Activated CD4-positive, alpha-beta T cell treated with anti-CD3 and anti-CD28 coated beads, Interleukin-2, amount 50 U/mL, for 24 hours (primary cell): ENCODE results near the gene ZNF253.
"Not testable (repeated sequence)": the region's sequence is repeated elsewhere in the genome, so short reads cannot be mapped to it uniquely, and the experiment has no call there.

ENCODE experiments used
- DNase-seq, 2 donors: peaks; one replicate each; pipeline ENCODE4 v3.0.0-alpha.2; 2020; ENCODE audit warnings: low read depth in 1 of 2, low spot score in 1 of 2

The ZNF253 gene

GRCh38 chr19:19892055-19892941, 26.6 kb downstream of the ZNF253 start:
- DNase-seq = not testable (repeated sequence)

DNA sequence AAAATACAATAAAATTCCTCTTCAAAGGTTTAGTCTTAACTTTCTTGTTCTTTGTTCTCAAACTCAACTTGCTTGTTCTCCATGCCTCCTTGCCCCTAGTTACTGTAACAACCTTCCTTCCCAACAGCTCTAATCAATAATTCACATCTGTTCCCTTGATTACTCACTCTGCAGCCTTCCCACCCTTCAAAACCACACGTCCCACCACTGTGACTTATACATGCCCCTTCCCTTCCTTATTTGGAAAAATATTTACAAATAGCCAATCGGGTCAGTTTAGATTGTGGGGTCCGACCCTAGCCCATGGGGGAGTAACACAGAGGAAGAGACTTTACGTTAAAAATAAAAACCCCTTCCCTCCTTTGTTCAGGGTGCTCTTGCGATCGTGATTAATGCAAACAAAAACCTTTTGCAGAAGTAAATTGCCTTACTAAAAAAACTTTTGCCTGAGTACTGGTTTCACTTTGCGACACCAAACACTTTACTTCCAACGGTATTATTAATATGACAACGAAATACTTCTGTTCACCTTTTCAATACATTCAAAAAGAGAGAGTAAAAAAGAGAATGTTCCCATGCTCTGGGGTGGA, 34.6 kb downstream of the ZNF253 start:
- DNase-seq = peak in 1 of 2 donors; percentile 1

DNA sequence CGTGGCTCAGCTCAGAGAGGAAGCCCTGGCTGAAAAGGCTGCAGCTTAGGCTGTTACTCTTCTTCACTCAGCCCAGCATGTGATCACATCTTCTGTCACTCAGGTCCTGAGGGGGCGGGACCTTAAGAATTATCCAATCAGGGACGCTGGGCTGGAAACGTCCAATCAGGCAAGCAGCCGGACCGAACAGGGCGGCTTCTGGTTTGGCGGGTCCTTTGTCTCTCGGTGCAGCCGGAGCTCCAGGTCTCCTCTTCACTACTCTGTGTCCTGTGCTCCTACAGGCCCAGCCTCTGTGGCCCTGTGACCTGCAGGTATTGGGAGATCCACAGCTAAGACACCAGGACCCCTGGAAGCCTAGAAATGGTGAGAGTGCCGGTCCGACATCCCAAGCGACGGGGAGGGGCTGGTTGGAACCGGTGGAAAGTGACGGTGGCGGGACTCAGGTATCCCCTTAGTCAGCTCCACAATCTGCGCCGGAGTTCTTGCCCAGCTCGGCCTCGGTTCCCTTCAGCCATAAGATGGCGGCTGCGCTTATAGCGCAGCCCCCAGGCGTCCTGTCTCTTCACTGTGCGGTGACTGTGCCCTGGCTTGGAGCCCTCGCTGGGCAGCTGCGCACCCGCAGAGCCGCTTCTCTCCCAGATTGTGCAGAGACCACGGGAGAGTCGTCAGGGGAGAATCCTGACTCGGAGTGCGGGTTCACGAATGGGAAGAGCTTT, 35.2 kb downstream of the ZNF253 start, which contains the start of gene ZNF93:
Gene ZNF93, plus strand, starts transcription at position 218 of the 716 bp plus-strand sequence. Its CDS starts 143 bp downstream, at position 361.
- DNase-seq = peak; percentile 65 to 92

DNA sequence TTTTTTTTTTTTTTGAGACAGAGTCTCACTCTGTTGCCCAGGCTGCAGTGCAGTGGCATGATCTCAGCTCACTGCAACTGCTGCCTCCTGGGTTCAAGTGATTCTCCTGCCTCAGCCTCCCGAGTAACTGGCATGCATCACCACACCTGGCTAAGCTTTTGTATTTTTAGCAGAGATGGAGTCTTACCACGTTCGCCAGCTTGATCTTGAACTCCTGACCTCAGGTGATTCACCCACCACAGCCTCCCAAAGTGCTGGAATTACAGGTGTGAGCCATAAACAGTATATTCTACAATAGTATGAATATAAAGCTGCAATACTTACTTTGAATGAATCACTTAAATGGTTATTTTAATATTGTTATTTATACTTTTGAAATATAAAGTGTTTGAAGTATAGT, 41.9 kb downstream of the ZNF253 start:
- DNase-seq = not testable (repeated sequence)

- no peak for DNase-seq
Measured at GRCh38 chr19:19909654-19910053, 44.0 kb downstream of the ZNF253 start.

DNA sequence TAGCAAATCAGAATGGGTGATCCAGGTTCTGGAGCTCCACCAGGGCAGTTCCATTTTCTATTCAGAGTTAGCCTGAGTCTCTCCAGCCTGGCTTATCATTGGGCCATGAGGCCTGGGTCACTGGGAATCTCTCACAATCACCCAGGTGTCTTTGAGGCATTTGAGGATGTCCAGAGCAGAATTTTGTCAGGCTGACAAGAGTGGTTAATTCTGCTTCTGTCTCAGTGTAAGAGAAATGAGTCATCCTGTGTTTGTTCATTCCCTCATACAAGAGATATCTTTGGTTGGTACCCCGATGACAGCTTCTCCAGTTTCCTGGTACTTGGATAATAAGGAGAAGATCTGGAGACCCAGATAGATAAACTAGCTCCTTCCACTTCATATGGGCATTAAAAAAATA, 45.5 kb downstream of the ZNF253 start:
- DNase-seq = no peak

DNA sequence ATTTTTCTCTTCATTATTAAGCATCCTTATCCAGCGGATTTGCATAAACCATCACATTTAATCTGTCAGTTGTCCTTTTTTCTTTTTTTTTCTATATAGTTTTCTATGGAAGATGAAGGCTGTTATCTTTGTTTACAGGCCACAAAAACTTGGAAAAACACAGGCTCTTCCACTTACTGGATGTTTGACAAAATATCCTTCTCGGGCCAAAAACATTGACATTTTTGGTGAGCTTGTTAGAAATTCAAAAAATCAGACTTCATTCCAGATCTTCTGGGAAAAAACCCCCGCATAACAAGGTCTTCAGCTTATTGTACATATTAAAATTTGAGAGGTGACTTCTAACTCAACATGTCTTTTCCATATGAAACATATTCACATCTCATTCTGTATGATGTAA, 48.9 kb downstream of the ZNF253 start:
- no peak for DNase-seq

DNA sequence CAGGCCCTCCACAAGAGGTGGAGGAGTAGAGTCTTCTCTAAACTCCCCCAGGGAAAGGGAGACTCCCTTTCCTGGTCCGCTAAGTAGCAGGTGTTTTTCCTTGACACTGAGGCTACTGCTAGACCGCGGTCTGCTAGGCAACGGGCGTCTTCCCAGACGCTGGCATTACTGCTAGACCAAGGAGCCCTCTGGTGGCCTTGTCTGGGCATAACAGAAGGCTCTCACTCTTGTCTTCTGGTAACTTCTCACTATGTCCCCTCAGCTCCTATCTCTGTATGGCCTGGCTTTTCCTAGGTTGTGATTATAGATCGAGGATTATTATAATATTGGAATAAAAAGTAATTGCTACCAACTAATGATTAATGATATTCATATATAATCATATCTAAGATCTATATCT, 64.7 kb downstream of the ZNF253 start:
- peak in 1 of 2 donors; percentile 1 for DNase-seq

DNA sequence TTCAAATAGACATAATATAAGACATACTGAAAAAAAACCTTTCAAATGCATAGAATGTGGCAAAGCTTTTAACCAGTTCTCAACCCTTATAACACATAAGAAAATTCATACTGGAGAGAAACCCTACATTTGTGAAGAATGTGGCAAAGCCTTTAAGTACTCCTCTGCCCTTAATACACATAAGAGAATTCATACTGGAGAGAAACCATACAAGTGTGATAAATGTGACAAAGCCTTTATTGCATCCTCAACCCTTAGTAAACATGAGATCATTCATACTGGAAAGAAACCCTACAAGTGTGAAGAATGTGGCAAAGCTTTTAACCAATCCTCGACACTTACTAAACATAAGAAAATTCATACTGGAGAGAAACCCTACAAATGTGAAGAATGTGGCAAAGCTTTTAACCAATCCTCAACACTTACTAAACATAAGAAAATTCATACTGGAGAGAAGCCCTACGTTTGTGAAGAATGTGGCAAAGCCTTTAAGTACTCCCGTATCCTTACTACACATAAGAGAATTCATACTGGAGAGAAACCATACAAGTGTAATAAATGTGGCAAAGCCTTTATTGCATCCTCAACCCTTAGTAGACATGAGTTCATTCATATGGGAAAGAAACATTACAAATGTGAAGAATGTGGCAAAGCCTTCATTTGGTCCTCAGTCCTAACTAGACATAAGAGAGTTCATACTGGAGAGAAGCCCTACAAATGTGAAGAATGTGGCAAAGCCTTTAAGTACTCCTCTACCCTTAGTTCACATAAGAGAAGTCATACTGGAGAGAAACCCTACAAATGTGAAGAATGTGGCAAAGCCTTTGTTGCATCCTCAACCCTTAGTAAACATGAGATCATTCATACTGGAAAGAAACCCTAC, 68.0 kb downstream of the ZNF253 start:
- not testable (repeated sequence) for DNase-seq

- DNase-seq = no peak
Measured at GRCh38 chr19:19937403-19937802, 71.7 kb downstream of the ZNF253 start.

DNA sequence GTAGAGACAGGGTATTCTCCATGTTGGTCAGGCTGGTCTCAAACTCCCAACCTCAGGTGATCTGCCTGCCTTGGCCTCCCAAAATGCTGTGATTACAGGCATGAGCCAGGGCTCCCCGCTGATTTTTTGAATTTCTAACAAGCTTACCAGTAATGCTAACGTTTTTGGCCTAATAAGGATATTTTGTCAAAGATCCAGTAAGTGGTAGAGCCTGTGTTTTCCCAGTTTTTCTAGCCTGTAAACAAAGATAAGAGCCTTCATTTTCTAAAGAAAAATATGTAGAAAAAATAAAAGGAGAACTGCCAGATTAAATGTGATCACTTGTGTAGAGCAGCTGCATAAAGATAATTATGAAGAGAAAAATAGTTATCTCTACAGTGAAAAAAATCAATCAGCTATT, 72.8 kb downstream of the ZNF253 start:
- no peak for DNase-seq

DNA sequence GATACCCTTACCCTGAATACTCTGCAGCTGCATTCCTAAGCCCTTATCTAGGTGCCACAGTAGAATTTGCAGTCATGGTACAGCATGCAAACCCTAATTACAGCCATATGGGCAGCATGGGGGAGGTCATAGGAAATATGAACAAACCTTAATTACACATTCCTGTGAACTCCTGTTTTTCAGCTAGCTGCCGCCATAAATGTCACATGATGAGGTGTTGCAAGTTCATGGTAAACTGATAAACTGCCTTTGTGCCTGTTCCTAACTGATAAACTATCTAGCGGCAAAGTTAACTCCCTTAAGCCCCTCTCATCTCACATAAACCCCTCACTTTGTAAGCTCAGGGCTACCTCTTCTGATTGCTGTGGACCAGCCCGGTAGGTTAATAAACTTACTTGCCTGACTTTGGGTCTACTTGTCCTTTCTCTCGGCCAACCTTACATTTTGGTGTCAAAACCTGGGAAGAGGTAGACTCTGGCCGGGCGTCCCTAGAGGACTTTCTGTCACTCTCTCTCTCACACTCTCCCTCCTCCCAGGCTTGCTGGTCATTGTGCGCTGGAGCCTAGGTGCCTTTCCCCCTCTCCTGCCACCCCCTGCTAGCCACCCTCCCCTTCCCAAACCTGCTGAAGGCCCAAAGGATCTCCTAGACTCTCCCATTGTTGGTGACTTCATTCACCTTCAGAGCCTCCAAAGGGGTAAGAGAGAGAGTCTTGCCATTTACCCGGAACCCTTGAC, 78.3 kb downstream of the ZNF253 start:
- no peak for DNase-seq
